ENCODE results near the gene U2AF2.

The U2AF2 gene

DNA sequence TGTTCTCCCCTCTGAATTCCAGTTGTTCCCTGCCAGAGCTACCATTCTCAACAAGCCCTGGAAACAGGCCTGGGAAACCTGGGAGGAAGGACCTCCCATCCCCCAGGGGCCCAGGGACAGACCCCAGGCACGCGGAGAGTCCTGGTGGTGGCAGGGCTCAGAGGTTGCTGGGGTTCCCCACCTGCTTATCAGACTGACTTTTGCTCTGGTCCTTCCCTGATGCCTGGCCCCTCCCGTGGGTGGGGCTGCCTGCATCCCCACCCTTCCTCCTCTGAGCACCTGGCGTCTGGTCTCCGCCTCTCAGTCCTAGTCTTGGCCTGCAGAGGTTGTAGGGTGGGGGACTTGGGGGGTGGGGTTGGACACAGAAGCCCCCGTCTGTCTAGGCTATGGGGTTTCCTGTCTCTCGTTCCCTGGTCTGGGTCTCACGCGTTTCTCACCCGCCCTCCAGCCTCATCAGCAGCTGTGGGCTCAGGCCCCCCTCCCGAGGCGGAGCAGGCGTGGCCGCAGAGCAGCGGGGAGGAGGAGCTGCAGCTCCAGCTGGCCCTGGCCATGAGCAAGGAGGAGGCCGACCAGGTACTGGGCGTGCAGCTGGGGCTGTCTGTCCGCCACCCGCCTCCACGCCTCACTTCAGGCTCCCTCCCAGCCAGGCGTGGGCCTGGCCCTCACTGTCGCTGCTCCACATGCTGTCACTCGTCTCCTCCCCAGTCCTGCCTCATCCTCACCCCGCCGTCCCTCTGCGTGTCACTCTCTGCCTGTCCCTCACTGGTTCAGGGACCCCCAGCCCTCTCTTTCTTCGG, 33.8 kb downstream of the U2AF2 start:
- no peak overlapping the region for H3K9ac ChIP-seq (ENCODE audit: low read length)
- no peak overlapping the region for H2AFZ ChIP-seq (ENCODE audit: low read length)
- H3K9me3 ChIP-seq (replicated peaks; ENCODE audit: insufficient read depth, low read length) = no peaks in the 10 kb centered on the region
- no peaks in the 10 kb centered on the region for H3K36me3 ChIP-seq (replicated peaks; ENCODE audit: insufficient read depth, low read length)
- no peaks in the 10 kb centered on the region for H3K4me1 ChIP-seq (ENCODE audit: low read length)
- H3F3A ChIP-seq (ENCODE audit: insufficient read depth, low read length) = no peaks in the 10 kb centered on the region
- H3K4me2 ChIP-seq (ENCODE audit: low read depth, low read length) = no peak overlapping the region
- H3K27ac ChIP-seq (ENCODE audit: low read length) = no peak overlapping the region
- TF ChIP-seq, protein P1, sequence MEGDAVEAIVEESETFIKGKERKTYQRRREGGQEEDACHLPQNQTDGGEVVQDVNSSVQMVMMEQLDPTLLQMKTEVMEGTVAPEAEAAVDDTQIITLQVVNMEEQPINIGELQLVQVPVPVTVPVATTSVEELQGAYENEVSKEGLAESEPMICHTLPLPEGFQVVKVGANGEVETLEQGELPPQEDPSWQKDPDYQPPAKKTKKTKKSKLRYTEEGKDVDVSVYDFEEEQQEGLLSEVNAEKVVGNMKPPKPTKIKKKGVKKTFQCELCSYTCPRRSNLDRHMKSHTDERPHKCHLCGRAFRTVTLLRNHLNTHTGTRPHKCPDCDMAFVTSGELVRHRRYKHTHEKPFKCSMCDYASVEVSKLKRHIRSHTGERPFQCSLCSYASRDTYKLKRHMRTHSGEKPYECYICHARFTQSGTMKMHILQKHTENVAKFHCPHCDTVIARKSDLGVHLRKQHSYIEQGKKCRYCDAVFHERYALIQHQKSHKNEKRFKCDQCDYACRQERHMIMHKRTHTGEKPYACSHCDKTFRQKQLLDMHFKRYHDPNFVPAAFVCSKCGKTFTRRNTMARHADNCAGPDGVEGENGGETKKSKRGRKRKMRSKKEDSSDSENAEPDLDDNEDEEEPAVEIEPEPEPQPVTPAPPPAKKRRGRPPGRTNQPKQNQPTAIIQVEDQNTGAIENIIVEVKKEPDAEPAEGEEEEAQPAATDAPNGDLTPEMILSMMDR (IDR thresholded peaks at IDR 0.05; ENCODE audit: low read length) = no peak
- TF ChIP-seq EZH2phosphoT487 (IDR thresholded peaks at IDR 0.05; ENCODE audit: low read length) (no peak), EZH2 (optimal IDR thresholded peaks at IDR 0.05; ENCODE audit: low read depth, low read length) (no peak)
- H3K27me3 ChIP-seq (replicated peaks; ENCODE audit: insufficient read depth, low read length) = no peaks in the 10 kb centered on the region
- H4K20me1 ChIP-seq (ENCODE audit: insufficient read depth, low read length) = no peaks in the 10 kb centered on the region
- no peak for DNase-seq
- H3K9me2 ChIP-seq (replicated peaks; ENCODE audit: insufficient read depth, low read length) = no peaks in the 10 kb centered on the region
- peaks cover 50% of the 10 kb centered on the region for H3K79me2 ChIP-seq (ENCODE audit: low read length)
- no peak overlapping the region for H3K4me3 ChIP-seq (ENCODE audit: low read length)

DNA sequence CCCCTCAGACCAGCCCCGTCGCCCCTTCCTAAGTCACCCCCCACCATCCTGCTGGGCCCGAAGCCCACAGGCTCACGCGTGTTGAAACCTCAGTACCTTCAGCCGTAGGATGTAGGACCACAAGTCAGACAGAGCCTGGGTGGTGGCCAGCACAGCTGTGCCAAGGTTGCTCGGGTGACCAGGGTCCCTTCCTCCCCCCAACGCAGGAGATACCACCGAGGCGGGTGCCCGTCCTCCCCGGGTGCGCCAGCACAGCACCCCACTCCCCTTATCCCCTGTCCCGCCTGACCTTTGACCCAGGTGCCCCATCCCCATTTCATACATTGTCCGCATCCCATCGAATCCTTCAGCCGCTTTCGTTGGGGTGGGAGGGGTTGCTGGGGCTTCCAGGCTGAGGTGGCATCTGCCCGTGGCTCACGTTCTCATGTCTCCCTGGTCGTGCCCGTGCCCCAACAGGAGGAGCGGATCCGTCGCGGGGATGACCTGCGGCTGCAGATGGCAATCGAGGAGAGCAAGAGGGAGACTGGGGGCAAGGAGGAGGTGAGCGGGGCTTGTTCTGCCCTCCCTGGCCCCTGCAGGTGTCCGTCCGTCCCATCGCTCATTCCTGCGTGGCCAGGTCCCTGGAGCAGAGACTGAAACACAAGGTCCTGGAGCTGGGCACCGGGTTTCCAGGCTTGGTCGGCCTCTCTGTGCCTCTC, 34.7 kb downstream of the U2AF2 start:
- Histone ChIP-seq H3K79me2 (ENCODE audit: low read length) (peaks cover 41% of the 10 kb centered on the region), H4K20me1 (ENCODE audit: insufficient read depth, low read length) (no peaks in the 10 kb centered on the region), H3K4me2 (ENCODE audit: low read depth, low read length) (no peak overlapping the region), H3K9me2 (replicated peaks; ENCODE audit: insufficient read depth, low read length) (no peaks in the 10 kb centered on the region), H3K9ac (ENCODE audit: low read length) (no peak overlapping the region), H3K27me3 (replicated peaks; ENCODE audit: insufficient read depth, low read length) (no peaks in the 10 kb centered on the region), H3K9me3 (replicated peaks; ENCODE audit: insufficient read depth, low read length) (no peaks in the 10 kb centered on the region), H2AFZ (ENCODE audit: low read length) (no peak overlapping the region), H3K4me1 (ENCODE audit: low read length) (no peaks in the 10 kb centered on the region), H3K27ac (ENCODE audit: low read length) (no peak overlapping the region), H3K36me3 (replicated peaks; ENCODE audit: insufficient read depth, low read length) (no peaks in the 10 kb centered on the region), H3F3A (ENCODE audit: insufficient read depth, low read length) (no peaks in the 10 kb centered on the region), H3K4me3 (ENCODE audit: low read length) (no peak overlapping the region)
- no peak for DNase-seq
- TF ChIP-seq, protein P1 (IDR thresholded peaks at IDR 0.05; ENCODE audit: low read length) = no peak
- TF ChIP-seq EZH2phosphoT487 (IDR thresholded peaks at IDR 0.05; ENCODE audit: low read length) (no peak), EZH2 (optimal IDR thresholded peaks at IDR 0.05; ENCODE audit: low read depth, low read length) (no peak)

DNA sequence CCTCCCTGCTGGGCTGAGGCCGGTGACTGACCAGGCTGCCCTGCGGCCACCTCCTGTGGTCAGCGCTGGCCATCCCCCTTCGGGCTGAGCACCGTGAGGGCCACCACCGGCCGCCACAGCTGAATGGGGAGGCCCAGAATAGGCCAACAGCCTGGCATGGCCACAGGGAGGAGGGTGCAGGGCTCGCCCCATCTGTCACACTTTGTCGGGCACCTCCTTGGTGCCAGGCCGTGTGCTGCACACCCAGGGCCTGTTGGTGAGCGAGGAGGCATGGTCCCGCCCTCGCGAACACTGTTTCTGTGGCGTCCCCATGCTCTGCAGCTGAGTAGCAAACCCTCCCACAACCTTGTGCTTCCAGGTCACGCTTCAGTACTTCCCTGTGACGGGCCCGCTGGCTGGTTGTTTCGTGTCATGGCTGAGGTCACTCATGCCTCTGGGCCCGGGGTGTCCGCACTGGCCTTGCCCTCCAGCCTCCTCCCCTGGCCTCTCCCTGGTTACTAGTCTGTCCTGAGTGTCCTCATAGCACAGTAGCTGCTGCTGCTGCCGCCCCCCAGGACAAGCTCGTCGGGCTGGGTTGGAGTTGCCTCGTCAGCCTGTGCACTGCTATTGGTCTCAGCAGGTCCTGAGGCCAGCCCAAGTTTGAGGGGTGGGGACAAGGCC, 35.4 kb downstream of the U2AF2 start:
- Histone ChIP-seq H3F3A (ENCODE audit: insufficient read depth, low read length) (no peaks in the 10 kb centered on the region), H3K4me3 (ENCODE audit: low read length) (no peak overlapping the region), H3K4me1 (ENCODE audit: low read length) (no peaks in the 10 kb centered on the region), H3K36me3 (replicated peaks; ENCODE audit: insufficient read depth, low read length) (no peaks in the 10 kb centered on the region), H4K20me1 (ENCODE audit: insufficient read depth, low read length) (no peaks in the 10 kb centered on the region), H3K9me3 (replicated peaks; ENCODE audit: insufficient read depth, low read length) (no peaks in the 10 kb centered on the region), H3K9me2 (replicated peaks; ENCODE audit: insufficient read depth, low read length) (no peaks in the 10 kb centered on the region), H3K27me3 (replicated peaks; ENCODE audit: insufficient read depth, low read length) (no peaks in the 10 kb centered on the region), H2AFZ (ENCODE audit: low read length) (no peak overlapping the region), H3K79me2 (ENCODE audit: low read length) (peaks cover 34% of the 10 kb centered on the region), H3K9ac (ENCODE audit: low read length) (no peak overlapping the region), H3K4me2 (ENCODE audit: low read depth, low read length) (no peak overlapping the region), H3K27ac (ENCODE audit: low read length) (no peak overlapping the region)
- no peak for DNase-seq
- TF ChIP-seq EZH2 (optimal IDR thresholded peaks at IDR 0.05; ENCODE audit: low read depth, low read length) = no peak
- no peak for TF ChIP-seq EZH2phosphoT487 (IDR thresholded peaks at IDR 0.05; ENCODE audit: low read length)
- TF ChIP-seq, protein P1 (IDR thresholded peaks at IDR 0.05; ENCODE audit: low read length) = no peak

Data from MM.1S (cell line).